AG08396 (cell line): ENCODE measurements around the gene LCMT1.
A peak's percentile ranks its signal among the peaks of the same experiment; 100 is the strongest.
"Not testable (repeated sequence)": the region's sequence is repeated elsewhere in the genome, so short reads cannot be mapped to it uniquely, and the experiment has no call there.

Source experiments
- DNase-seq: peaks from one replicate; pipeline ENCODE4 v3.0.0; 2012; ENCODE audit warnings: low spot score, mixed read lengths

Gene LCMT1

GRCh38 chr16:25111403-25112166 lies at the start of gene LCMT1:
LCMT1 (plus strand) TSS chr16:25111742; CDS start chr16:25111884, 142 bp downstream.
- DNase-seq, result peak; percentile 95

GRCh38 chr16:25063102-25063501 lies 48.4 kb upstream of the LCMT1 start:
- no peak for DNase-seq

GRCh38 chr16:25063865-25064264 lies 47.7 kb upstream of the LCMT1 start:
- DNase-seq, result peak; percentile 74

GRCh38 chr16:25064281-25064680 lies 47.3 kb upstream of the LCMT1 start:
- DNase-seq, result not testable (repeated sequence)

- no peak for DNase-seq
Observed at GRCh38 chr16:25064937-25065336, 46.6 kb upstream of the LCMT1 start.

- no peak for DNase-seq
Observed at GRCh38 chr16:25065899-25066298, 45.6 kb upstream of the LCMT1 start.

- DNase-seq, result no peak
Observed at GRCh38 chr16:25066426-25066746, 45.2 kb upstream of the LCMT1 start.

GRCh38 chr16:25066747-25067631 lies 44.6 kb upstream of the LCMT1 start:
- DNase-seq, result peak; percentile 96

GRCh38 chr16:25073854-25074253 lies 37.7 kb upstream of the LCMT1 start:
- no peak for DNase-seq

- DNase-seq, result no peak
Observed at GRCh38 chr16:25078386-25078978, 33.1 kb upstream of the LCMT1 start.

- DNase-seq, result no peak
Observed at GRCh38 chr16:25079637-25080378, 31.7 kb upstream of the LCMT1 start.

GRCh38 chr16:25080420-25081131 lies 31.0 kb upstream of the LCMT1 start:
- no peak for DNase-seq

- no peak for DNase-seq
Observed at GRCh38 chr16:25081702-25082101, 29.8 kb upstream of the LCMT1 start.

GRCh38 chr16:25083065-25083464 lies 28.5 kb upstream of the LCMT1 start:
- DNase-seq, result no peak

GRCh38 chr16:25083701-25084100 lies 27.8 kb upstream of the LCMT1 start:
- no peak for DNase-seq

- no peak for DNase-seq
Observed at GRCh38 chr16:25084797-25085196, 26.7 kb upstream of the LCMT1 start.

- DNase-seq, result no peak
Observed at GRCh38 chr16:25087761-25088160, 23.8 kb upstream of the LCMT1 start.

- DNase-seq, result no peak
Observed at GRCh38 chr16:25089351-25089750, 22.2 kb upstream of the LCMT1 start.

- no peak for DNase-seq
Observed at GRCh38 chr16:25092441-25092840, 19.1 kb upstream of the LCMT1 start.

- DNase-seq, result no peak
Observed at GRCh38 chr16:25093208-25094061, 18.1 kb upstream of the LCMT1 start.

GRCh38 chr16:25094596-25094995 lies 16.9 kb upstream of the LCMT1 start:
- DNase-seq, result no peak
